ENCODE measurements around the gene STARD10.

The STARD10 gene

DNA sequence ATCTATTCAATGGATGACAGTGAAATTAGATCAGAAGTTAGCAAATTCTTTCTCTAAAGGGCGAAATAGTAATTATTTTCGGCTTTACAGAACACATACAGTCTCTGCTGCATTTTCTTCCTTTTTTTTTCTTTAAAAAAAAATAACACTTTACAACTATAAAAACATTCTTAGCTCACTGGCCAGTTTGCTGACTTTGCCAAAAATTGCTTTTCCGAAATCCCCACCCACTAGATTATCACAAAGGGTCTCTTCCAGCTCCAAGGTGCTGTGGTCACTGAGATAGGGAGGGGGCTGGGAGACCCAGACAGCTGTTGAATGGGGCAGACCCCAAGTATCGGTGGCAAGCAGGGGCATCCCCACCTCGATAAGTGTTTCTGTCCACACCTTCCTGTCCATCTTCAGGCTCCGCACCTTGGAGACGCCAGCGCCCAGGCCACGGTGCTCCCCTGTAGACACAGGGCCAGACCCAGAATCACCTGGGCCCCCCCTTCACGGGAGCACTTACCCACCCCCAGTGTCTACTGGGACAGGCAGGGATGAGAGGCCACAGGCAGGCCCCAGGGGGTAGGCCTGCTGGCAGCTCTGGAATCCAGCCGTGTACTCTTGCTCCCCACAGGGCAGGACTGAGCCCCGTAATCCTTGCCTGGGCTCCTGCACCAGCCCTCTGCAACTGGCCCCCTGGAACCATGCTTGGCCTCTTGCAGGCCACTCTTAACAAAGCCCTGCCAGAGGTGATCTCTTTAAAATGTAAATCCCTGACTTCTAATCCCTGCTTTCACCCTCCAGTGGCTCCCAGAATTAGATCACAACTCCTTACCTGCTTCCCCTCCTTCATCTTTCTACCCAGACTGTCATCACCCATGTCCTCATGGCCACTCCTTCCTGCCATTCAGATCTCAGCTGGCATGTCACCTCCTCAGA, 88.1 kb downstream of the STARD10 start:
- TF ChIP-seq, protein P1, sequence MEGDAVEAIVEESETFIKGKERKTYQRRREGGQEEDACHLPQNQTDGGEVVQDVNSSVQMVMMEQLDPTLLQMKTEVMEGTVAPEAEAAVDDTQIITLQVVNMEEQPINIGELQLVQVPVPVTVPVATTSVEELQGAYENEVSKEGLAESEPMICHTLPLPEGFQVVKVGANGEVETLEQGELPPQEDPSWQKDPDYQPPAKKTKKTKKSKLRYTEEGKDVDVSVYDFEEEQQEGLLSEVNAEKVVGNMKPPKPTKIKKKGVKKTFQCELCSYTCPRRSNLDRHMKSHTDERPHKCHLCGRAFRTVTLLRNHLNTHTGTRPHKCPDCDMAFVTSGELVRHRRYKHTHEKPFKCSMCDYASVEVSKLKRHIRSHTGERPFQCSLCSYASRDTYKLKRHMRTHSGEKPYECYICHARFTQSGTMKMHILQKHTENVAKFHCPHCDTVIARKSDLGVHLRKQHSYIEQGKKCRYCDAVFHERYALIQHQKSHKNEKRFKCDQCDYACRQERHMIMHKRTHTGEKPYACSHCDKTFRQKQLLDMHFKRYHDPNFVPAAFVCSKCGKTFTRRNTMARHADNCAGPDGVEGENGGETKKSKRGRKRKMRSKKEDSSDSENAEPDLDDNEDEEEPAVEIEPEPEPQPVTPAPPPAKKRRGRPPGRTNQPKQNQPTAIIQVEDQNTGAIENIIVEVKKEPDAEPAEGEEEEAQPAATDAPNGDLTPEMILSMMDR (IDR thresholded peaks at IDR 0.05; ENCODE audit: low read depth, low read length) = no peak
- no peak for DNase-seq (ENCODE audit: extremely low read depth, low read depth)

DNA sequence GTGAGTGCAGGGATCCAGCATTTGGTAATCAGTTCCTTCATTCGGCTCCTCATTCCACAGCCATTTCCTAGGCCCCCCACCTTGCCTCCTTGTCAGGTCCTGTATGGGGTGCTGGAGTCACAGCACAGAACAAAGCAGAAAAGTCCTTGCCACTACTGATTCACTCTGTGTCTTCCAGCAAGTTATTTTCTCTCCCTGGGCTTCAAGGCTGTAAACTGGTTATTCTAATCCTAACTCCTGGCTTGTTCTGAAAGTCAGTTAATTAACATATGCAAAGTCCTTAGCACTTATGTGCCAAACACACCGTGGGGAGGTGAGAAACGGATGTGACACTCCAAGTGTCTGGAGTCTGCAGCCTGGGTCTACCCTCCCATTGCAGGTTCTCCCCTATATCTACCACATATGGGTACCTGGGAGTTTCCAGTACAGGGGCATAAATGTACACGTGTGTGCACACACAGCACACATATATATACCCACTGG, 89.0 kb downstream of the STARD10 start:
- TF ChIP-seq, protein P1 (IDR thresholded peaks at IDR 0.05; ENCODE audit: low read depth, low read length) = no peak
- no peak for DNase-seq (ENCODE audit: extremely low read depth, low read depth)
